GM23338 (cell line): ENCODE measurements around the gene ATL3. TPM values are rescaled to one million over a fixed set of nuclear protein-coding genes. Genes with fewer than 3 reads are reported as not detected.

Source experiments
- ATAC-seq: fragments of 200-7000 bp; cut with Tn5 transposase; 3 replicates; pipeline ENCODE4 v1.9.1; 2020
- DNase-seq: peaks from one replicate; pipeline ENCODE4 v3.0.0-alpha.2; 2015; ENCODE audit warnings: low spot score
- H2AFZ ChIP-seq: fragments of 200-600 bp; sonication (generic); 2 replicates; pipeline ENCODE4 v1.8.0; 2016; ENCODE audit warnings: antibody characterized with exemption, mild to moderate bottlenecking, moderate library complexity
- H3F3A ChIP-seq: fragments of 200-600 bp; sonication (generic); replicated peaks from 2 replicates; pipeline ENCODE4 v1.8.0; 2017; ENCODE audit warnings: antibody characterized with exemption, mixed run types, low read depth
- H3K27ac ChIP-seq: fragments of 200-600 bp; sonication (generic); 2 replicates; pipeline ENCODE4 v1.6.1; 2016; ENCODE audit warnings: low read depth
- H3K27me3 ChIP-seq: fragments of 200-600 bp; sonication (generic); 2 replicates; pipeline ENCODE4 v1.8.0; 2016; ENCODE audit warnings: mild to moderate bottlenecking, mixed run types, moderate library complexity; ENCODE audit not compliant: insufficient read depth
- H3K36me3 ChIP-seq: fragments of 200-600 bp; sonication (generic); 2 replicates; pipeline ENCODE4 v1.8.0; 2016; ENCODE audit warnings: mild to moderate bottlenecking; ENCODE audit not compliant: insufficient read depth
- H3K4me1 ChIP-seq: fragments of 200-600 bp; sonication (generic); 2 replicates; pipeline ENCODE4 v1.8.0; 2016; ENCODE audit warnings: mild to moderate bottlenecking, moderate library complexity; ENCODE audit not compliant: insufficient read depth
- H3K4me2 ChIP-seq: fragments of 200-600 bp; sonication (generic); 2 replicates; pipeline ENCODE4 v1.7.1; 2017; ENCODE audit warnings: mixed run types
- H3K4me3 ChIP-seq: fragments of 200-600 bp; sonication (generic); 2 replicates; pipeline ENCODE4 v1.6.1; 2016; ENCODE audit warnings: mixed run types
- H3K79me2 ChIP-seq: fragments of 200-600 bp; sonication (generic); replicated peaks from 2 replicates; pipeline ENCODE4 v1.8.0; 2017; ENCODE audit warnings: mild to moderate bottlenecking; ENCODE audit not compliant: insufficient read depth
- H3K9me2 ChIP-seq: fragments of 200-600 bp; sonication (generic); 2 replicates; pipeline ENCODE4 v1.8.0; 2017; ENCODE audit not compliant: insufficient read depth
- H4K20me1 ChIP-seq: fragments of 200-600 bp; sonication (generic); replicated peaks from 2 replicates; pipeline ENCODE4 v1.8.0; 2017; ENCODE audit warnings: mild to moderate bottlenecking; ENCODE audit not compliant: insufficient read depth
- H3K27ac Mint-ChIP-seq: 2 replicates; pipeline ENCODE4 v1.8.0; 2020; ENCODE audit warnings: inconsistent platforms, mild to moderate bottlenecking, moderate library complexity, mixed read lengths
- H3K27me3 Mint-ChIP-seq: 3 replicates; pipeline ENCODE4 v1.8.0; 2022; ENCODE audit warnings: low read depth, mild to moderate bottlenecking, moderate library complexity, mixed read lengths, inconsistent platforms; ENCODE audit not compliant: insufficient read depth, poor library complexity
- H3K36me3 Mint-ChIP-seq: 3 replicates; pipeline ENCODE4 v1.8.0; 2021; ENCODE audit warnings: low read depth, mild to moderate bottlenecking, inconsistent platforms, moderate library complexity, mixed read lengths
- H3K4me1 Mint-ChIP-seq: 3 replicates; pipeline ENCODE4 v1.8.0; 2020; ENCODE audit warnings: mild to moderate bottlenecking, inconsistent platforms, mixed read lengths
- H3K4me3 Mint-ChIP-seq: 3 replicates; pipeline ENCODE4 v1.8.0; 2021; ENCODE audit warnings: moderate library complexity, mild to moderate bottlenecking, inconsistent platforms, mixed read lengths
- H3K9me3 Mint-ChIP-seq: 3 replicates; pipeline ENCODE4 v1.8.0; 2020; ENCODE audit warnings: moderate library complexity, mild to moderate bottlenecking, inconsistent platforms, mixed read lengths
- EZH2 ChIP-seq: fragments of 200-600 bp; sonication (generic); IDR thresholded peaks from one replicate; pipeline ENCODE4 v1.8.0; 2017; ENCODE audit warnings: antibody characterized with exemption, mild to moderate bottlenecking, low read depth; ENCODE audit not compliant: unreplicated experiment
- JUNB ChIP-seq: IDR thresholded peaks from one replicate; pipeline ENCODE4 v1.6.1; 2016; ENCODE audit warnings: antibody characterized with exemption; ENCODE audit not compliant: unreplicated experiment
- STAT1 ChIP-seq: IDR thresholded peaks from one replicate; pipeline ENCODE4 v1.6.1; 2016; ENCODE audit warnings: antibody characterized with exemption; ENCODE audit not compliant: unreplicated experiment
- ZNF114 ChIP-seq: fragments of 250-450 bp; sonication (Bioruptor Pico); IDR thresholded peaks from 2 replicates; pipeline ENCODE4 v1.5.0; 2020; ENCODE audit warnings: mild to moderate bottlenecking, moderate library complexity
- ZNF331 ChIP-seq: fragments of 250-450 bp; sonication (Bioruptor Pico); IDR thresholded peaks from 2 replicates; pipeline ENCODE4 v1.5.0; 2020; ENCODE audit warnings: low read depth, mild to moderate bottlenecking, moderate library complexity
- polyA plus RNA-seq: library from polyadenylated mRNA; unstranded; fragments of >200 nt; fragmentation: Nextera tagmentation; extraction: Ambion mirVana; gene quantifications from 2 replicates; pipeline ENCODE4 v1.2.1, GENCODE V29; 2016
- total RNA-seq: library from RNA; depleted of rRNA; stranded (reverse); fragments of >200 nt; shearing (Covaris generic); gene quantifications from 2 replicates; pipeline ENCODE4 v1.2.3, GENCODE V29; 2014
- TF ChIP-seq, protein P1 (sequence below): fragments of 250-450 bp; sonication (Bioruptor Pico); IDR thresholded peaks from 2 replicates; pipeline ENCODE4 v1.5.0; 2020; ENCODE audit warnings: mild to moderate bottlenecking, moderate library complexity
- TF ChIP-seq, protein P2 (sequence below): IDR thresholded peaks from 2 replicates; pipeline ENCODE4 v1.6.1; 2016; ENCODE audit warnings: antibody characterized with exemption

Gene ATL3
- total and polyA plus RNA-seq, 2 experiments from 2014 or later: 6.8 to 20.4 TPM

- TF ChIP-seq, protein P1, sequence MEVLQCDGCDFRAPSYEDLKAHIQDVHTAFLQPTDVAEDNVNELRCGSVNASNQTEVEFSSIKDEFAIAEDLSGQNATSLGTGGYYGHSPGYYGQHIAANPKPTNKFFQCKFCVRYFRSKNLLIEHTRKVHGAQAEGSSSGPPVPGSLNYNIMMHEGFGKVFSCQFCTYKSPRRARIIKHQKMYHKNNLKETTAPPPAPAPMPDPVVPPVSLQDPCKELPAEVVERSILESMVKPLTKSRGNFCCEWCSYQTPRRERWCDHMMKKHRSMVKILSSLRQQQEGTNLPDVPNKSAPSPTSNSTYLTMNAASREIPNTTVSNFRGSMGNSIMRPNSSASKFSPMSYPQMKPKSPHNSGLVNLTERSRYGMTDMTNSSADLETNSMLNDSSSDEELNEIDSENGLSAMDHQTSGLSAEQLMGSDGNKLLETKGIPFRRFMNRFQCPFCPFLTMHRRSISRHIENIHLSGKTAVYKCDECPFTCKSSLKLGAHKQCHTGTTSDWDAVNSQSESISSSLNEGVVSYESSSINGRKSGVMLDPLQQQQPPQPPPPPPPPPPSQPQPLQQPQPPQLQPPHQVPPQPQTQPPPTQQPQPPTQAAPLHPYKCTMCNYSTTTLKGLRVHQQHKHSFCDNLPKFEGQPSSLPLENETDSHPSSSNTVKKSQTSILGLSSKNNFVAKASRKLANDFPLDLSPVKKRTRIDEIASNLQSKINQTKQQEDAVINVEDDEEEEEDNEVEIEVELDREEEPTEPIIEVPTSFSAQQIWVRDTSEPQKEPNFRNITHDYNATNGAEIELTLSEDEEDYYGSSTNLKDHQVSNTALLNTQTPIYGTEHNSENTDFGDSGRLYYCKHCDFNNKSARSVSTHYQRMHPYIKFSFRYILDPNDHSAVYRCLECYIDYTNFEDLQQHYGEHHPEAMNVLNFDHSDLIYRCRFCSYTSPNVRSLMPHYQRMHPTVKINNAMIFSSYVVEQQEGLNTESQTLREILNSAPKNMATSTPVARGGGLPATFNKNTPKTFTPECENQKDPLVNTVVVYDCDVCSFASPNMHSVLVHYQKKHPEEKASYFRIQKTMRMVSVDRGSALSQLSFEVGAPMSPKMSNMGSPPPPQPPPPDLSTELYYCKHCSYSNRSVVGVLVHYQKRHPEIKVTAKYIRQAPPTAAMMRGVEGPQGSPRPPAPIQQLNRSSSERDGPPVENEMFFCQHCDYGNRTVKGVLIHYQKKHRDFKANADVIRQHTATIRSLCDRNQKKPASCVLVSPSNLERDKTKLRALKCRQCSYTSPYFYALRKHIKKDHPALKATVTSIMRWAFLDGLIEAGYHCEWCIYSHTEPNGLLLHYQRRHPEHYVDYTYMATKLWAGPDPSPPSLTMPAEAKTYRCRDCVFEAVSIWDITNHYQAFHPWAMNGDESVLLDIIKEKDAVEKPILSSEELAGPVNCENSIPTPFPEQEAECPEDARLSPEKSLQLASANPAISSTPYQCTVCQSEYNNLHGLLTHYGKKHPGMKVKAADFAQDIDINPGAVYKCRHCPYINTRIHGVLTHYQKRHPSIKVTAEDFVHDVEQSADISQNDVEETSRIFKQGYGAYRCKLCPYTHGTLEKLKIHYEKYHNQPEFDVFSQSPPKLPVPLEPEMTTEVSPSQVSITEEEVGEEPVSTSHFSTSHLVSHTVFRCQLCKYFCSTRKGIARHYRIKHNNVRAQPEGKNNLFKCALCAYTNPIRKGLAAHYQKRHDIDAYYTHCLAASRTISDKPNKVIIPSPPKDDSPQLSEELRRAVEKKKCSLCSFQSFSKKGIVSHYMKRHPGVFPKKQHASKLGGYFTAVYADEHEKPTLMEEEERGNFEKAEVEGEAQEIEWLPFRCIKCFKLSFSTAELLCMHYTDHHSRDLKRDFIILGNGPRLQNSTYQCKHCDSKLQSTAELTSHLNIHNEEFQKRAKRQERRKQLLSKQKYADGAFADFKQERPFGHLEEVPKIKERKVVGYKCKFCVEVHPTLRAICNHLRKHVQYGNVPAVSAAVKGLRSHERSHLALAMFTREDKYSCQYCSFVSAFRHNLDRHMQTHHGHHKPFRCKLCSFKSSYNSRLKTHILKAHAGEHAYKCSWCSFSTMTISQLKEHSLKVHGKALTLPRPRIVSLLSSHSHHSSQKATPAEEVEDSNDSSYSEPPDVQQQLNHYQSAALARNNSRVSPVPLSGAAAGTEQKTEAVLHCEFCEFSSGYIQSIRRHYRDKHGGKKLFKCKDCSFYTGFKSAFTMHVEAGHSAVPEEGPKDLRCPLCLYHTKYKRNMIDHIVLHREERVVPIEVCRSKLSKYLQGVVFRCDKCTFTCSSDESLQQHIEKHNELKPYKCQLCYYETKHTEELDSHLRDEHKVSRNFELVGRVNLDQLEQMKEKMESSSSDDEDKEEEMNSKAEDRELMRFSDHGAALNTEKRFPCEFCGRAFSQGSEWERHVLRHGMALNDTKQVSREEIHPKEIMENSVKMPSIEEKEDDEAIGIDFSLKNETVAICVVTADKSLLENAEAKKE: no peak
- TF ChIP-seq, protein P2, sequence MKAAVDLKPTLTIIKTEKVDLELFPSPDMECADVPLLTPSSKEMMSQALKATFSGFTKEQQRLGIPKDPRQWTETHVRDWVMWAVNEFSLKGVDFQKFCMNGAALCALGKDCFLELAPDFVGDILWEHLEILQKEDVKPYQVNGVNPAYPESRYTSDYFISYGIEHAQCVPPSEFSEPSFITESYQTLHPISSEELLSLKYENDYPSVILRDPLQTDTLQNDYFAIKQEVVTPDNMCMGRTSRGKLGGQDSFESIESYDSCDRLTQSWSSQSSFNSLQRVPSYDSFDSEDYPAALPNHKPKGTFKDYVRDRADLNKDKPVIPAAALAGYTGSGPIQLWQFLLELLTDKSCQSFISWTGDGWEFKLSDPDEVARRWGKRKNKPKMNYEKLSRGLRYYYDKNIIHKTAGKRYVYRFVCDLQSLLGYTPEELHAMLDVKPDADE: no peak
These were observed 9.7 kb upstream of the ATL3 start (continued) for GRCh38 chr11:63680834-63681320.

GRCh38 chr11:63673579-63673978 lies 2.4 kb upstream of the ATL3 start:
- Histone ChIP-seq H3K36me3 (no peaks in the 10 kb centered on the region), H3K4me1 (peaks cover 7% of the 10 kb centered on the region; the same call in 1 of the 2 replicates), H2AFZ (no peak overlapping the region)
- TF ChIP-seq STAT1 (no peak), EZH2 (no peak), JUNB (no peak), ZNF114 (CRISPR knock-in tag) (no peak), ZNF331 (CRISPR knock-in tag) (no peak)
- TF ChIP-seq, protein P2: no peak
- TF ChIP-seq, protein P1: no peak

More at GRCh38 chr11:63673579-63673978, 2.4 kb upstream of the ATL3 start:
- Histone ChIP-seq H3K27ac (no peak overlapping the region), H3K4me2 (no peak overlapping the region), H3K9me2 (no peaks in the 10 kb centered on the region), H3K27me3 (no peaks in the 10 kb centered on the region), H3K4me3 (no peak overlapping the region), H4K20me1 (peaks cover 8% of the 10 kb centered on the region; the same call in 1 of the 2 replicates), H3F3A (peaks cover 3% of the 10 kb centered on the region), H3K79me2 (peaks cover 18% of the 10 kb centered on the region)
- no peak overlapping the region for H3K27ac Mint-ChIP-seq
- H3K27me3 Mint-ChIP-seq: peaks cover 15% of the 10 kb centered on the region
- no peak for DNase-seq
- no peak overlapping the region for H3K4me3 Mint-ChIP-seq
- H3K4me1 Mint-ChIP-seq: peaks cover 10% of the 10 kb centered on the region
- peaks cover 2% of the 10 kb centered on the region; the same call in 2 of the 3 replicates for H3K36me3 Mint-ChIP-seq
- H3K9me3 Mint-ChIP-seq: peaks cover 11% of the 10 kb centered on the region
- no peak for ATAC-seq
